DMS153 (cell line): ENCODE measurements around the gene NINL.
A peak's percentile ranks its signal among the peaks of the same experiment; 100 is the strongest.
"Not testable (repeated sequence)": the region's sequence is repeated elsewhere in the genome, so short reads cannot be mapped to it uniquely, and the experiment has no call there.

ENCODE experiments used
- DNase-seq: peaks from one replicate; lab custom pipeline; 2025; lab: John Stamatoyannopoulos, UW

NINL gene

GRCh38 chr20:25592135-25592852 lies 7.0 kb upstream of the NINL start:
- no peak for DNase-seq

- DNase-seq: not testable (repeated sequence)
These were observed 5.4 kb upstream of the NINL start for GRCh38 chr20:25590778-25591177.

GRCh38 chr20:25588491-25588890 lies 3.2 kb upstream of the NINL start:
- no peak for DNase-seq

- DNase-seq: no peak
These were observed 2.2 kb upstream of the NINL start for GRCh38 chr20:25587536-25587935.

- DNase-seq: no peak
These were observed 1.5 kb upstream of the NINL start for GRCh38 chr20:25586877-25587276.

- DNase-seq: not testable (repeated sequence)
These were observed 1.7 kb downstream of the NINL start for GRCh38 chr20:25583607-25584006.

GRCh38 chr20:25580711-25581110 lies 4.6 kb downstream of the NINL start:
- DNase-seq: no peak

- DNase-seq: no peak
These were observed 6.1 kb downstream of the NINL start for GRCh38 chr20:25579081-25579770.

- no peak for DNase-seq
These were observed 8.4 kb downstream of the NINL start for GRCh38 chr20:25576783-25577530.

GRCh38 chr20:25574411-25574810 lies 10.9 kb downstream of the NINL start:
- no peak for DNase-seq

- DNase-seq: no peak
These were observed 11.8 kb downstream of the NINL start for GRCh38 chr20:25573288-25574251.

GRCh38 chr20:25571817-25572216 lies 13.5 kb downstream of the NINL start:
- peak; percentile 24 for DNase-seq

GRCh38 chr20:25571240-25571639 lies 14.1 kb downstream of the NINL start:
- DNase-seq: no peak

GRCh38 chr20:25570148-25570530 lies 15.2 kb downstream of the NINL start:
- DNase-seq: no peak

- no peak for DNase-seq
These were observed 18.0 kb downstream of the NINL start for GRCh38 chr20:25567286-25567685.

GRCh38 chr20:25566821-25567220 lies 18.5 kb downstream of the NINL start:
- DNase-seq: no peak

- no peak for DNase-seq
These were observed 19.7 kb downstream of the NINL start for GRCh38 chr20:25565578-25566157.

GRCh38 chr20:25563876-25564275 lies 21.5 kb downstream of the NINL start:
- no peak for DNase-seq

GRCh38 chr20:25563362-25563761 lies 22.0 kb downstream of the NINL start:
- DNase-seq: no peak

GRCh38 chr20:25561771-25562170 lies 23.6 kb downstream of the NINL start:
- DNase-seq: not testable (repeated sequence)

- peak; percentile 47 for DNase-seq
These were observed 31.5 kb downstream of the NINL start for GRCh38 chr20:25553819-25554296.
